Glutamatergic neuron (in vitro differentiated cells): ENCODE measurements around the gene HLTF. TPM values are rescaled to one million over a fixed set of nuclear protein-coding genes. Genes with fewer than 3 reads are reported as not detected.

Source experiments
- DNase-seq: peaks from one replicate; pipeline ENCODE4 v3.0.0; 2022
- H3K27ac Mint-ChIP-seq: one replicate; pipeline ENCODE4 v1.8.0; 2020; ENCODE audit warnings: mild to moderate bottlenecking, mixed read lengths, inconsistent platforms; ENCODE audit not compliant: unreplicated experiment
- H3K27me3 Mint-ChIP-seq: one replicate; pipeline ENCODE4 v1.8.0; 2020; ENCODE audit warnings: mild to moderate bottlenecking, moderate library complexity, mixed read lengths, inconsistent platforms; ENCODE audit not compliant: unreplicated experiment
- H3K36me3 Mint-ChIP-seq: one replicate; pipeline ENCODE4 v1.8.0; 2020; ENCODE audit warnings: mild to moderate bottlenecking, mixed read lengths, inconsistent platforms; ENCODE audit not compliant: unreplicated experiment
- H3K4me1 Mint-ChIP-seq: one replicate; pipeline ENCODE4 v1.8.0; 2020; ENCODE audit warnings: mild to moderate bottlenecking, low read depth, mixed read lengths, inconsistent platforms; ENCODE audit not compliant: unreplicated experiment
- H3K4me3 Mint-ChIP-seq: one replicate; pipeline ENCODE4 v1.8.0; 2020; ENCODE audit warnings: mild to moderate bottlenecking, mixed read lengths, inconsistent platforms; ENCODE audit not compliant: unreplicated experiment
- H3K9me3 Mint-ChIP-seq: one replicate; pipeline ENCODE4 v1.8.0; 2020; ENCODE audit warnings: mild to moderate bottlenecking, moderate library complexity, mixed read lengths, inconsistent platforms; ENCODE audit not compliant: unreplicated experiment
- total RNA-seq: library from RNA; stranded (reverse); fragmentation: NEBNext Ultra II Directional; extraction: Animal tissue kit (Norgen Biotek cat#: 25700); gene quantifications from one replicate; pipeline ENCODE4 v1.2.1, GENCODE V29; 2021; ENCODE audit not compliant: unreplicated experiment
- TF ChIP-seq, protein P1 (sequence below): fragments of 200-600 bp; sonication (generic); IDR thresholded peaks from one replicate; pipeline ENCODE4 v1.5.0; 2021; ENCODE audit not compliant: partially characterized antibody, unreplicated experiment

HLTF gene
- total RNA-seq, 1 donor from 2014 or later, result 45.1 TPM

DNA sequence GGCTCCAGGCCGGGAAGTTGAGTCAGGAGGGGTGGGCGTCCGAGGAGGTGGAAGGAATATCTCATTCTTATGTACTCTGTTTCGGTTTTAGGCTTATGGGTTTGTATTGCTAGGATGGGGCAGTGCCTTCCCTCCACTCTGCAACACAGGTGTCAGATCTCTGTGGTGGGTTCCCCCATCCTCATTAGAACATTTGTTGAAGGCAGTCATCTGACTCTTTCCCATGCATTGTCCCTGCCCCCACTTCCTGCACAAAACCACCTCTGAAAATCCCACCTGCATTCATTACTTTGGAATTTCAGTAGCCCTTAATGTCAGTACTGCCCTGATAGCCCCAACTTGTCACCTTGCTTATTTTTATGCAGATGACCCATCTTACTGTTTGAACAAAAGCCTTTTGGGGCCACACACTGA lies 65.5 kb downstream of the HLTF start:
- H3K4me3 Mint-ChIP-seq, result no peak overlapping the region
- no peaks in the 10 kb centered on the region for H3K27me3 Mint-ChIP-seq
- no peak for DNase-seq
- H3K4me1 Mint-ChIP-seq, result no peaks in the 10 kb centered on the region
- H3K27ac Mint-ChIP-seq, result no peak overlapping the region
- TF ChIP-seq, protein P1, sequence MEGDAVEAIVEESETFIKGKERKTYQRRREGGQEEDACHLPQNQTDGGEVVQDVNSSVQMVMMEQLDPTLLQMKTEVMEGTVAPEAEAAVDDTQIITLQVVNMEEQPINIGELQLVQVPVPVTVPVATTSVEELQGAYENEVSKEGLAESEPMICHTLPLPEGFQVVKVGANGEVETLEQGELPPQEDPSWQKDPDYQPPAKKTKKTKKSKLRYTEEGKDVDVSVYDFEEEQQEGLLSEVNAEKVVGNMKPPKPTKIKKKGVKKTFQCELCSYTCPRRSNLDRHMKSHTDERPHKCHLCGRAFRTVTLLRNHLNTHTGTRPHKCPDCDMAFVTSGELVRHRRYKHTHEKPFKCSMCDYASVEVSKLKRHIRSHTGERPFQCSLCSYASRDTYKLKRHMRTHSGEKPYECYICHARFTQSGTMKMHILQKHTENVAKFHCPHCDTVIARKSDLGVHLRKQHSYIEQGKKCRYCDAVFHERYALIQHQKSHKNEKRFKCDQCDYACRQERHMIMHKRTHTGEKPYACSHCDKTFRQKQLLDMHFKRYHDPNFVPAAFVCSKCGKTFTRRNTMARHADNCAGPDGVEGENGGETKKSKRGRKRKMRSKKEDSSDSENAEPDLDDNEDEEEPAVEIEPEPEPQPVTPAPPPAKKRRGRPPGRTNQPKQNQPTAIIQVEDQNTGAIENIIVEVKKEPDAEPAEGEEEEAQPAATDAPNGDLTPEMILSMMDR, result no peak
- H3K9me3 Mint-ChIP-seq, result no peaks in the 10 kb centered on the region
- peaks cover 18% of the 10 kb centered on the region for H3K36me3 Mint-ChIP-seq

DNA sequence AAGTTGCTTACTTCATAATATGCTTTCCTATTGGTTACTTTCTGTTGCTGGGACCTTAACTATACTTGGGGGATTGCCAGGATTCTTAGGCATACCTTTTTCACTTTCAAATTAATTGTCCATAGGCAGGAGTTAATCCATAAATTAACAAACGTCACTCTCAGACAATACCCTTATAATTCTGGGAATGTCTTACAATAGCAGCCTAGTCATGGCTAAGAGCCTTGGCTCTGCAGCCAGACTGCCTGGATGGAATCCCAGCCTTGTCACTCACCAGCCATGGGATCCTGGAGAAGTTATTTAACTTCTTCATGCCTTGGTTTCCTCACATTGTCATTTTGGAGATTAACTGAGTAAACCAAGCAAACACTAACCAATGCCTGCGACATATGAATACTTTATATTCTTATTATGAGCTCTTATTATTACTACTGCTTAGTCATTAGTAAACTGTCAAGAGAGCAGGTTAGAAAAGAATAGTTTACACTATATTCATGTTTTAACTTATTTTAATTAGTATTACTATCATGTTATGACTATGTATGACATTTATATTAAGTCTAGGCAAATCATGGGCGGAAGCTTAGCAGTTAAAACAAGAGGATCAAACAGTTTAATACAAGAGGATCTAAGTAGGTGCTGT lies 66.0 kb downstream of the HLTF start:
- Mint-ChIP-seq H3K36me3 (peaks cover 22% of the 10 kb centered on the region), H3K27me3 (no peaks in the 10 kb centered on the region), H3K9me3 (no peaks in the 10 kb centered on the region), H3K4me1 (peaks cover 2% of the 10 kb centered on the region), H3K27ac (no peak overlapping the region), H3K4me3 (no peak overlapping the region)
- DNase-seq, result no peak
- TF ChIP-seq, protein P1, result no peak

- TF ChIP-seq, protein P1, result no peak
- peaks cover 20% of the 10 kb centered on the region for H3K36me3 Mint-ChIP-seq
- H3K27ac Mint-ChIP-seq, result no peak overlapping the region
- no peaks in the 10 kb centered on the region for H3K27me3 Mint-ChIP-seq
- H3K9me3 Mint-ChIP-seq, result peaks cover 5% of the 10 kb centered on the region
- H3K4me3 Mint-ChIP-seq, result no peak overlapping the region
- H3K4me1 Mint-ChIP-seq, result peaks cover 3% of the 10 kb centered on the region
- no peak for DNase-seq
These were observed 66.8 kb downstream of the HLTF start for GRCh38 chr3:149019580-149019979.

DNA sequence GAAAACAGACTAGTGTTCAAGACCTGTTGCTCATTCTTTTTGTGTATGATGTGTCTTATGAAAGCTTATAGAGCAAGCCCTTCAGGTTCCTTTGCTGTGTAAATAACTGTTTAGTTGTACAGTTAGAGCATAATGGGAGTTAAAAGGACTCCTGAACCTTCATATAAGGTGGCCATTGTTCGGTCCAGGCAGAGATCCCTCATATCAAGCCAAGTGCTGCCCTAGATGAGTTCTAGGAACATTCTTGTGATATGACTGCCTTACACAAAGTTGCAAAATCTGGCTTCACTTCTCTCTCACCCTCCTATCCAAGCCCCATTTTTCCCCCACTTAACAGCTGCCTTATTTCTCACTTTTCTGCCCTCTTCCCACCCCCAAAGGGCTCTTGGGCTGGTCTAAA lies 68.1 kb downstream of the HLTF start:
- TF ChIP-seq, protein P1, result no peak

GRCh38 chr3:149016669-149017541 lies 69.4 kb downstream of the HLTF start:
- H3K4me3 Mint-ChIP-seq, result no peak overlapping the region
- no peaks in the 10 kb centered on the region for H3K27me3 Mint-ChIP-seq
- DNase-seq, result no peak
- H3K4me1 Mint-ChIP-seq, result peaks cover 6% of the 10 kb centered on the region
- peaks cover 9% of the 10 kb centered on the region for H3K36me3 Mint-ChIP-seq
- no peak overlapping the region for H3K27ac Mint-ChIP-seq
- TF ChIP-seq, protein P1, result no peak
- H3K9me3 Mint-ChIP-seq, result peaks cover 5% of the 10 kb centered on the region

More for the DNA sequence above, 68.1 kb downstream of the HLTF start:
- no peaks in the 10 kb centered on the region for H3K27me3 Mint-ChIP-seq
- H3K27ac Mint-ChIP-seq, result no peak overlapping the region
- no peak for DNase-seq
- H3K36me3 Mint-ChIP-seq, result peaks cover 9% of the 10 kb centered on the region
- peaks cover 6% of the 10 kb centered on the region for H3K4me1 Mint-ChIP-seq
- H3K4me3 Mint-ChIP-seq, result no peak overlapping the region
- H3K9me3 Mint-ChIP-seq, result peaks cover 5% of the 10 kb centered on the region
